GM21723 (cell line): ENCODE data around the gene CPT1B.
A peak's percentile ranks its signal among the peaks of the same experiment; 100 is the strongest.
"Not testable (repeated sequence)": the region's sequence is repeated elsewhere in the genome, so short reads cannot be mapped to it uniquely, and the experiment has no call there.

Source experiments
- ATAC-seq: cut with Tn5 transposase; IDR thresholded peaks from one replicate; pipeline ENCODE4 v1.9.1; 2021; ENCODE audit warnings: mild to moderate bottlenecking, moderate library complexity; ENCODE audit not compliant: unreplicated experiment

The CPT1B gene

DNA sequence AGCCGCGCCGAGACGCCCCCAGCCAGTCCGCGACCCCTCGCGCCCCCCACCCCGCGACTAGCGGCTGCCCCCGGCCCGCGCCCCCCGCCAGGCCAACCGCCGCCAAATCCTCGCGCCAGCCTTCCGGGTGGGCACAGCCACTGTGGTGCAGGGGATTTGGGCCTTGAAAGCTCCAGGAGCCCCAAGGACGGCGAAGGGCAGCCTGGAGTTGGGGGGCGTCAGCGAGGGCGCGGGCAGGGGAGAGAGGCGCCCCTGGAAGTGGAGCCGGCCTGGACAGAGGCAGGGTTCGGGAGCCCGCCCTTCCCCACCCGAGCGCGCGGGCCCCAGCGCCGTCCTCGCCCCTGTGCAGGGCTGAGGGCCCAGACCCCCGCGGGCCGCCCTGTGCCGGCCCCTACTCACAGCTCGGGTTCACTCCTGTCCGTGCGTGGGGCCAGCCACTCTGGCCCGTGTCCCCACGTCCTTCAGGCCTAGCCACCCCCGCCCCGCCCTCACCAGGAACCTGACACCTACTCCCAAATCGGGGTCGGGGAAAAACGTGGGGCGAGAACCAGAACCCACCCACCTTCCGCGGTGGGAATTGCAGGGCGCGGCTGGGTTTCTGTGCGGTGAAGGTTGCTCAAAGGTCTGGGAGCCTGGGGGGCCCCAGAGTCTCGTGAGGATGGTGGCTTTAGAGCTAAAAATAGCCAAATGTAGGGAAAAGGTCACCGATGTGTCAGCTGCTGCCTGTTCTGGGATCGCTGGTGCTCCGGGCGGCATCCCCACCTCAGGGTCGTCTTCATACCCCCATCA is at the start of gene CPT1B:
CPT1B (minus strand) TSS at position 441 of the 789 bp plus-strand sequence. CDS start 512 bp downstream, outside the sequence.
- no peak for ATAC-seq

DNA sequence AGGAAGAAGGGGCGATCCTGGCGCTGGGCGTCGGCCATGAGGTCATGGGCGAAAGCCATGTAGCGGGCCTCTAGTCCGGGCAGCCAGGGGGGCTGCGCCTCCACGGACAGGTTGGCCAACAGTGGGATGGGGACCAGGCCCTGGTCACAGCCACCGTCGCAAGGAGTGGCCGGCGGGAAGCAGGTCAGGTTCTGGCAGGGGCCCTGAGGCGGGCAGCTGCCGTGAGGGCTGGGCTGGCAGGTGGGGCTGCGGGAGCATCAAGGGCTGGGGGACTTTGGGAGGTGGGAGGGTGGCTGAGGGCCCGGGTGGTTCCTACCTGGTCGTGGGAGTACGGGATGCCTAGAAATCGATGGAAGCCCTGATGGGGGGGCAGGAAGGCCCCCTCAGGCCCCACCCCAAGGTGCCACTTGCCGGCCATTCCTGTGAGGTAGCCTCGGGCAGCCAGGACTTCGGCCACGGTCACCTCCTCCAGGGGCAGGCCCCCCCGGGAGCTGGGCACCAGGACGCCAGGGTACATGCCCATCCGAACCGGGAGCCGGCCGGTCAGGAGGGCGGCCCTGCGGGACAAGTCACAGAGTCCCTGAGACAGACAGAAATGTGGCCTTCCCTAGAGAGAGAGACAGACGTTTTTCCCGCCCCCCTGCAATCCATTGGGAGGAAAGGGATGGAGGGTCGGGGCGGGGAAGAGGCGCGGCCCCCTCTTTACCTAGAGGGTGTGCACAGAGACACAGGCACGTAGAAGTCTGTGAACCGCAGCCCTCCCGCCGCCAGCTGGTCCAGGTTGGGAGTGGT is 48.8 kb upstream of the CPT1B start:
- ATAC-seq, result no peak

DNA sequence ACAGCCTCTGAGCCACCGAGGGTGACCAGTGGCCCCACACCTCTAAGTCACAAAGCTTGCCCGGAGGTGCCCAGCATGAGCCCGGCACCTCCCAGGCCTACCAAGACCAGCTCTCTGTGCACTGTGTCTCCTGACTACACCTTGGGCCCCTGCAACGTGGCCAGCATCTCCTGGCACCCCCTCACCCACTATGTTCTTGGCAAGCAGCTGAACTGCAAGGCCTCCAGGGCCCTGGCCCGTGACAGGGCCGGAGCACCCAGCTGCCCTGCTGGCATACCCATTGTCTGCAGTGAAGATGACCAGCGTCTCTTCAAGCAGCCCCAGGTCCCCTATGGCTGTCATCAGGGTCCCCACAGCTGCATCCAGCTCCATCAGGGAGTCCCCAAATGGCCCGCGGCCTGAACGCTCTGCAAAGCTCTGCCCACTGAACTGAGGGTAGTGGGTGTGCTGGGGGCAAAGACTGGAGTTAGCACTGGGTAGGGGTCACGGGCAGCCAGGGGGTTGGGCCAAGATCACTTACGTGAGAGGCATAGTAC is 48.2 kb upstream of the CPT1B start:
- ATAC-seq, result no peak

DNA sequence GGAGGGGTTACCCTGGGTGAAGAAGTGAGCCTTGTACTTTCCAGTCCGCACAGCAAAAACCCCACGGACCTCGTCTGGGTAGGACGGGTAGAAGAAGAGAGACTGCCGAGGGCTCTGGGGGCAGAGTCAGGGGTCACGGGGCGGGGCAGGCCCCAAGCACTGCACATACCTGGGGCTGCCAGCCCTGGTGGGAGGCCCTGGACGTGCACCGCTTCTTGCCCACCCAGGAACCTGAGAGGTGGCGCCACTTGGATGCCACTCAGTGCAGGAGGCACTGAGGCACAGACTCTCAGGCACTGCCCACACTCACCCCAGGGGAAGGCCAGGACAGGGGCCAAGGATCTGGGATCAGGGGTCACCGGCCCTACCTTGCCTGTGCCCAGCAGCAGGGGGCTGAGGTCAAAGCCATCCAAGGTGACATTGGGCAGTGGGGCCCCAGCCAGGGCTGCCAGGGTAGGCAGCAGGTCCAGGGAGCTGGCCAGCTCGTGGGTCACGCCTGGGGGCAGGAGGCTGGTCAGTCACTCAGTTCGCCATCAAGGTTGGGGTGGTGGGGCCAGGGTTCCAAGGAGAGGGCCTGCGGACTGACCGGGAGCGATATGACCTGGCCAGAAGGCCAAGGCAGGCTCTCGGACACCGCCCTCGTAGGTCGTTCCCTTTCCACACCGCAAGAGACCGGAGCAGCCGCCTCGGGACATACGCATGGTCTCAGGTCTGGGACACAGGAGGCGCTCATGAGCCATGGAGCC is 47.5 kb upstream of the CPT1B start:
- ATAC-seq, result no peak

DNA sequence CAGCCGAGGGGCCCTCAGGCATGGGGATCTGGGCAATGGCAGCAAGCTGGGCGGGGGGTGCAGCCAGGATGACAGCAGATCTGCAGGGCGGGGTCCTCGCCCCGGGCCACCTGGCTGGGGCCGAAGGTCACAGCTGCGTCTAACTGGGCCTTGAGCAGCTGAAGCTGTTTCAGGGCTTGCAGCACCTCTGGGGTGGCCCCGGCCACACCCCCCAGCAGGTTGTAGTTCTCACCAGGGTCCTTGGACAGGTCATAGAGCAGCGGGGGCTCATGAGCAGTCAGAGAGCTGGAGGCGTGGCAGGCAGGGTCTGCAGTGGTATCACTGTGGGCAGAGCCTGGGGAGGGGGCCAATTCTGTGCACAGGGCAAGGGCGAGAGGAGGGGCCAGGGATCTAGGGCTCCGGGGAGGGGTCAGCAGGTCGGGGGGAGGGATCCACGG is 46.9 kb upstream of the CPT1B start:
- no peak for ATAC-seq

DNA sequence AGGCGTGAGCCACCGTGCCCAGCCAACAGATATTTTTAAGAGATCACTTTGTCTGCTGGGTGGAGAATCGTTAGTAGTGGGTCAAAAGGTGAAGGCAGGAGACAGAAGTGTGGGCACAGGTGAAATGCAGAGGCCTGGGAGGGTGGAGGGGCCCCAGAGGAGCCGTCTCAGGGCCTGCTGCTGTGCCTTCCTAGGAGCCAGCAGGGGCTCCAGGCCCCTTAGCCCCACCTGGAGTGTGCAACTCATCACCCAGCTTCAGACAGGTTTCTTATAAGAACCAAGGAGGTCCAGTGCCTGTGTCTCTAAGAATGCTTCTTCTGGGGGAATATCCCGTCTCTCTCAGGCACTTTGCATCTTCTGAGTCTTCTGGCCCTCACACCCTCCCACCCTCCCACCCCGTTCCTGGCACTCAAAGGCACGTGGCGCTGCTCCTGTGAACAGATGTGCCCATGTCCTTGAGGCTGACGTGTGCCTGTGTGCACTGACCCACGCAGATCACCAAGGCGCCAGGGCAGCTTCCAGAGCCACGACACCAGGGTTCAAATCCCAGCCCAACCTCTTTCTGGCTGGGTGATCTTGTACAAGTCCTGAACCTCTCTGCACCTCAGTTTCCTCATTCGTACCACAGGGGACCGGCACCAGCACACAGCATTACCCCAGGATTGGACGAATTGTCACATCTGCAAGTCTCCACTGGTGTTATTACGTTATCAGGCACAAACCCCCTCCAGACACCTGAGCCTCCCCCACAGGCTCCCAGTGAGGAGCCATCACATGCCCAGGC is 46.3 kb upstream of the CPT1B start:
- ATAC-seq, result no peak

DNA sequence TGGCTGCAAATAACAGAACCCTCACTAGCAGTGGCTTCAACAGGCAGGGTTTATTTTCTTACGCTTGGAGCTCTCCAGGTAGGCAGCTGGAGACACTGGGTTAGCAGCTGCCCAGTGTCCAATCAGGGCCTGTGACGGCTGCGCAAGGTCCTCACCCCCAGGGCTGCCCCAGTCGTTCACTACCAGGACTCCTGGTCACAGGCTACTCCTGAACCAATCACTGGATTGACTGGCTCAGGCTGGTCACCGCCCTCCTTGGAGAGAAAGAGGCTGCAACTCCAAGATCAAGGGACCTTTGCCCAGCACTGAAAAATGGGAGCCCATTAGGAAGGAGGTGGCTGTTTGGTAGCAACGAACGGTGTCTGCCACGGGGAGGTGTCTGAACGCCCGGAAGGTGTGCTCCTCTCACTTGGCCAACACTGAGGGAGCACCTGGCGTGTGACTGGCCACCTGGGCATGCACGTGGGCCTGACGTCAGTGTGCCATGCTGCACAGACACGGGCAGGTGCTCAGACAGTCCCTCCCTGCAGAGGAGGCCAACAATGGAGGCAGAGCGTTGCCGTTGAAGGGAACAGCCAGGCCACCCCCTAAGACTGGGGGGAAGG is 44.6 kb upstream of the CPT1B start:
- no peak for ATAC-seq

DNA sequence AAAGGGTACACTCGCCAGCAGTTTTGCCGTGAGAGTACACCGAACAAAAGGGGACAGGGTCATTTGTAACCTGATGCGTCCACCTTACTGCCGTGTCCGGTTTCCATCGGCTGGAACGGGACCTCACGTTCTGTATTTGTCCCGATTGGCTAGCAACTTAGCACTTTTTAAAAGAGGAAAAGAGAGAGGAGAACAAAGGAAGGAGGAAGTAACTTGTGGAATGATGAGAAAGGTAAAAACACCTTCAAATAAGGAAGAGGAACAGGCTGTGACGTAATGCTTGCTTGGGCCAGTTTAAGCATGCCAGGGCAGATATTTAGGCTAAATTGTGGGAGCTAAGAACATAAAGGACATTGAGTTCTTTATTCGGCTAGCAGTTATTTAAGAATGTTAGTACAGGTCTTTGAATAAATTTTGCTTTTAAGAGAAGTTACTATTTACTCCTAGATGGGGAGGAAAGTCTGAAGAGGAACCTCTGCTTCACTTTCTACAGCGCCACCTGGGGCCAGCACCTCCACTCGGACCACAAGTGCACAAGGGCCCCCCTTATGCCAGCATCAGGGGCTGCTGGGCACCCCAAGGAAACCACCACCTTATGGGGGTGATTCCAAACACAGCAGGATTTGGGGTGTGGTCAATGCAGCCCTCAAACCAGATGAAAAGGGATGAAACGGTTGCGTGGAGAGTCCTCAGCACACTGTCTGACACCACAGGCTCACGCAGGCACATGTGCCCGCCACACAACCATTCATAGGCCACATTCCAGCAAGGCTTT is 43.9 kb upstream of the CPT1B start:
- no peak for ATAC-seq

DNA sequence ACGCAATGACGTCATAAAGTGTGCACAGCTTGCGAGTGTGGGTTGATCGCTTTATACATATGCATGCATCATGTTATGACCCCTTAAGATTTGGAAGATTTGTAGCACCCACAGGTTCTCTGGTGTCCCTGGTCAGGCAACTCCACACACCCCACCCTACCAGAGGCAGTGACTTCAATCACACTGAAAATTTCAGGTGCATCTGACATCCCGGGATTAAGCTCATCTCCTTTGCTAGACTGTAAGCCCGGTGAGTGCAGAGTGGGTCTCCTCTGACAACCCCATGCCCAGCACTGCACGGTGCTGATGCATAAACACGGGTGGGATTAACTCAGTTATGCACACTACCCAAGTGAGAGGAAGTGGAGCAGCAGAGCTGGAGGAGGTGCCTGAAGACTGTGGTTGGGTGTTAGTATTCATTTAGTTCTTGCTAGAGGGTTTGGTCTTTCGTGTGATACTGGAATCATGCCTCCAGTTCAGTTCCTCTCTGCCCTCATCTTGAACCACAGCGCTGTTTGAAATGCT is 43.2 kb upstream of the CPT1B start:
- ATAC-seq, result peak; percentile 40

DNA sequence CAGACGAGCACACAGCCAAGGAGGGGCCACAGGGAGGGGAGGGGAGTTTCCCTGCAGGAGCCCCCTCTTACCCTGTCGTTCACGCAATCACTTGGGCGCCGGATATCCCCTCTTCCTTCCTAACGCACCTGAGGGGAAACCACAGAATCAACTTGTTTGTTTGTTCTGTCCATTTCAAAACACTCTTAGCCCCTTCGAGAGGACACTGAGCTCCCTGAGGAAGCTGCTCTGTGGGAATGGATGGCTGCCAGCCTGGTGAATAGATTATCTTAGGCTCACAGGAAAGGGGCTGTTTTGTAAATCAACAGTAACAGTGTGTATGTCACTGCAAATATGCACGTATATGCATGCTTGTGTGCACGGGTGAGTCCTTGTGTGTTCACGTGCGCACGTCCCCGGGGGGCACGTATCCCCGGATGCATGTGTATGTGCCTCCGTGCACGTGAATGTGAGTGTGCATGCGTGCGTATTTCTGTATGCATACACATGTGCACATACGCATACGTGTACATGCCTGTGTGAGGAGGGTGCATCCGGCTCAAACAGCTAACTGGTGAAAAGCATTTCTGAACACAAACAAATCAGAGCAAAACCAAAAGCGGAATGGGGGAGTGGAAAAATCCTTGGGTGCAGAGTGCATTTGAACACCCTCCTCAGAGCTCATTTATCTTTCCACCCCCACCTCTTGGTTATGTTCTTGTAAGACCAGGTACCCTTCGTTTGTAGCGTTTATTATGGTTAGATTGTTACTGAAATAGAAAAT is 42.5 kb upstream of the CPT1B start:
- ATAC-seq, result peak; percentile 56

DNA sequence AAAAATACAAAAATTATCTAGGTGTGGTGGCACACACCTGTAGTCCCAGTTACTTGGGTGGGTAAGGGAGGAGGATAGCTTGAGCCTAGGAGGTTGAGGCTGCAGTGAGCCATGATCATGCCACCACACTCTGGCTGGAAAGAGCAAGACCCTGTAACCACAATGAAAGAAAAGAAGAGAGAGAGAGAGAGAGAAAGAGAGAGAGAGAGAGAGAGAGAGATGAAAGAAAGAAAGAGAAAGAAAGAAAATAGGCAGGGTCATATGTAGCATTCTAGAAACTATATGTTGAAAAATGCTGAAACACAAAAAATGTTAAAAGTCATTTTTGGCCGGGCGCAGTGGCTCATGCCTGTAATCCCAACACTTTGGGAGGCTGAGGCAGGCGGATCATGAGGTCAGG is 36.1 kb upstream of the CPT1B start:
- not testable (repeated sequence) for ATAC-seq

DNA sequence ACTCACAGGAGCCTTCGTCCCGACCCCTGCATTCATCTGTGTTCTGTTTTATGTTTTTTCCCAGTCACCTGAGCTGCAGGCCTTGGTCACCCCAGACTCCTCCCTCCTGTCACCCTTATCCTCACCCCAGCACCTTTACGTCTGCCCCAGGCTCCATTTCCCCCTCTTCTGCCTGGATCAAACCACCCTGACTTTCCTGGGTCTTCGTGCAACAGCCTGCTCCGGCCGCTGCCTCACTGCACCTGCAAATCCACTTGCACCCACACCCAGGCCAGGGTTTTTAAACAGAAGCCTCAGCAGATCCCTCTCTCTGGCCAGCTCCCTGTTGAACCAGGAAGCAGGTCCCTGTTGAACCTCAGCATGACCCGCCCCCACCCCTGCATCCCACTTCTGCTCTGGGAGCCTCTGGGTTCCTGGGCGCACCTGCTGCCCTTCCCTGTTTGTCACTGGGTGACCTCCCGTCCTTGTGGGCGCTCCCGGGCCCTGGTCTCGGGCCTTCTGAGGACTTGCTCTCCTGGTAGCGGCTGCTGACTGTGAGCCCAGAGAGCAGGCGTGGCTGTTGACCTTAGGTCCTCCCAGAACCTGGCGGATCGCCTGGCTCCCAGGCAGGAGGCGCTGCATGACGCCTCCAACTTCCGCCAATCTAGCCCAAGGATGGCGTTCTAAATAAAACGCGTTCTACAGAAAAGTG is 35.2 kb upstream of the CPT1B start:
- ATAC-seq, result no peak

DNA sequence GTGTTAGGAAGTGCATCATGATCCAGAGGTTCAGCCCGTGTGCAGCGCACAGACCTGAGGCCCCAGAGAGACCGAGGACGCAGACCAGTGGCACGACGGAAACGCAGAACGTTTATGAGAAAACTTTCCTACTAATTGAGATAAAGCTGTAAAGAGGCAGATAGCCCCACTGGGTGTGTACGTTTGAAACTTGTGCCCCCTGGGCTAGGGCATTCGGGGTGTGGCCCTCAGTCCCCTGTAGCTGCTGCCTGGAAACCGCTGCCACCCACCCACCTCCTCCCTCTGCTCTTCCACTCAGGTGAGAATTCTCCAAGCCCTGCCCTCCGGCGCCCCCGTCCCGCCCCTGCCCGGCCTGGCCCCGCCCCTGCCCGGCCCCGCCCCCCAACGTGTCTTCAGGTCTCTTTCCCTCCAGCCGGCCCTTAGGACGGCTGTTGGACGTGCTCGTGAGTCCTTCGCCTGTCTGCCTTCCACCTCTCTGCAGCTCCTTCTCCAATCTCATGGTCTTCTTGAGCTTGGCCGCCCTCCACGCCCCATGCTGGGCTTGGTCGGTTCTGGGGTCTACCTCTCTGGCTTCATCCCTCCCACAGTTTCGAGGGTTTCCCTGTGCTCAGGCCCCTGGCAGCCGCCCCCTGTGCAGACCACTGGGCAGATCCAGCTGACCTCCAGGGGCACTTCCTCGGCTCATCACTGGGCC is 34.4 kb upstream of the CPT1B start:
- no peak for ATAC-seq

DNA sequence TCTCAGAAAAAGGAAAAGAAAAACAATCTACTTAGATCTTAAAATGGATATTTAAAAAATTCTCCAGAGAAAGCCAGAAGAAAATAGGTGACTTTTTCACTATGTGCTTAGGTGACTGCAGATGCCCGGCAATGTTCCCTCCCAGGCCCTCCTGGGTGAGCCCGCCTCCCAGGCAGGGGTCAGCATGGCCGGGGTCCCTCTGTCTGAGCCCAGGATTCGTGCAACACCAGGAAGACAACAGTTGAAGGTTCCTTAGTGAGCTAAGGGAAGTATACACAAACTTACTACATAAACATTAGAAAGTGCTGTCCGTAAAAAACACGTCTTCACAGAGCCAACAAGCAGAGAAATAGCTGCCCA is 33.9 kb upstream of the CPT1B start:
- no peak for ATAC-seq

DNA sequence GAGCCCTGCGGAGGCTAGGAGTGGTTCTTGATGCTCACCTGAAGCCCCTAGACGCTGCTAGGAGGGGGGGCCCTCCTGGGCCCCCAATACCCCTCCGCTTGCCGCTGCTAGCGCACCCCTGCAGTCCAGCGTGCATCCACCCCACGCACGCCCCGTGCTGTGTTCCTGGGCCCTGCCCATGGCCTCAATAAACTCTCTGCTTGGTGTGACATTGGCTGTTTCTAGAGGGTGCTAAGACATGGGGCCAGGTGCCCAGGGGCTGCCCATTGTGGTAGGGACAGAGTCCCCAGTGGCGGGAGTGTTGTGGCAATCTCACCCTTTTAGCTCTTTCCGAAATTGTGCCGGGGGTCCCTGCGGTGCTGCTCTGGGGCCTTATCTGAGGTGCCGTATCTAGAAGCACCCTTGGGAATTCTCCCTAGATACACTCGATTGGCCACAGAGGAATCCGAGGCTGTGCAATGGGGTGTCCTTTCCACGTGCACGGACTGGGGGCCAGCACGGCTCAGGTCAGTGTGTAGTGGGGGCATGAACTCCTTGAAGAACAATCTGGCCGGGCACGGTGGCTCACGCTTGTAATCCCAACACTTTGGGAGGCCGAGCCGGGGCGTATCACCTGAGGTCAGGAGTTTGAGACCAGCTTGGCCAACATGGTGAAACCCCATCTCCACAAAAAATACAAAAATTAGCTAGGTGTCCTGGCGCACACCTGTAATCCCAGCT is 33.3 kb upstream of the CPT1B start:
- ATAC-seq, result no peak

DNA sequence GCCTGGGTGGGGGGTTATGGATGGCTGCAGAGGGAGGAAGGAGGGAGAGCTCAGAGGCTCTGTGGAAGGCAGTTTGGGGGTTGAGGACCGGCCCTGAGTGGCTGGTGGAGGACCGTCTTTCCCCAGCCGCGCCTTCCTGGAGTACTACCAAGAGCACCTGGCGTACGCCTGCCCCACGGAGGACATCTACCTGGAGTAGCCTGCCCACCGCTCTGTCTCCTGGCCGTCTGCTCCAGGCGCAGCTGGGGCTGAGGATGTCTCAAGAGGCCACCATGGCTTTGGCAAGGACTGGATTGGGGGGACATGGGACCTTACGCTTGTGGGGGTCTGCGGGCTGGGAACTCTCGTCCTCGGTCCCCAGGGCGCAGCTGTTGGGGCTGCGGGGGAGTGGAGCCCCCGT is 32.4 kb upstream of the CPT1B start:
- no peak for ATAC-seq

DNA sequence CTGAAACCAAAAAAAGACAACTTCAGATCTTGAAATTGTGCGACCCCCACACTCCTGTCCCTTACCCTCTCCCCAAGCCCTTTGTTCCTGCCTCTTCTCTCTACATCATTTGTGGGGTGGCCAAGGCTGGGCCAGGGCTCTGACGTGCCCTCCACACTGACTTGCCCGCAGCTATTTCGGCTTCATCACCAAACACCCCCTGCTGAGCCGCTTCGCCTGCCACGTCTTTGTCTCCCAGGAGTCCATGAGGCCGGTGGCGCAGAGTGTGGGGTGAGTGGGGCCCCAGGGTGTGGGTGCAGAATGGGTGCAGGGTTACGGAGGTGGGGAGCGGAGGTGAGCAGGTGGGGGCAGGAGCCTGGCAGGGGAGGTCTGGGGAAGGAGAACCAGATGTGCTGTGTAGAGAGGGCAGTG is 31.8 kb upstream of the CPT1B start:
- no peak for ATAC-seq
